HepG2 (cell line): ENCODE results near the gene C14orf119. TPM values are rescaled to one million over a fixed set of nuclear protein-coding genes. Genes with fewer than 3 reads are reported as not detected.

Source experiments
- BCL6 ChIP-seq: IDR thresholded peaks from 2 replicates; pipeline ENCODE4 v1.6.1; 2016; ENCODE audit warnings: missing genetic modification reagents, missing compliant biosample characterization
- CEBPB ChIP-seq: IDR thresholded peaks from 2 replicates; pipeline ENCODE4 v1.6.1; 2011; ENCODE audit warnings: low read depth, low read length, improper control_type of control experiment, borderline replicate concordance
- FOXO1 ChIP-seq: sonication (generic); formaldehyde crosslinking; IDR thresholded peaks from 2 replicates; pipeline ENCODE4 v1.4.0; 2020; ENCODE audit warnings: missing genetic modification reagents
- GPN1 ChIP-seq: sonication (generic); formaldehyde crosslinking; IDR thresholded peaks from 2 replicates; pipeline ENCODE4 v1.5.1; 2020; ENCODE audit warnings: missing genetic modification reagents, borderline replicate concordance
- KAT7 ChIP-seq: IDR thresholded peaks from 2 replicates; pipeline ENCODE4 v1.6.1; 2018; ENCODE audit warnings: borderline replicate concordance, missing compliant biosample characterization
- PLRG1 ChIP-seq: fragments of 450-650 bp; conservative IDR thresholded peaks from 2 replicates; pipeline ENCODE4 v1.6.1; 2016
- POLR2AphosphoS2 ChIP-seq: IDR thresholded peaks from 2 replicates; pipeline ENCODE4 v1.6.1; 2011; ENCODE audit warnings: low read depth, low read length, improper control_type of control experiment
- SOX6 ChIP-seq, 2 experiments: fragments of 450-650 bp in 1 of 2; sonication (generic) in 1 of 2; formaldehyde crosslinking in 1 of 2; IDR thresholded peaks; 2 replicates each; pipeline versions ENCODE4 v1.4.0 to v1.6.1; 2017 to 2020; ENCODE audit warnings: antibody characterized with exemption in 1 of 2, mild to moderate bottlenecking in 1 of 2, missing genetic modification reagents in 1 of 2
- ZFY ChIP-seq: sonication (generic); formaldehyde crosslinking; IDR thresholded peaks from 2 replicates; pipeline ENCODE4 v1.4.0; 2020; ENCODE audit warnings: missing genetic modification reagents
- ZNF441 ChIP-seq: sonication (generic); formaldehyde crosslinking; IDR thresholded peaks from 2 replicates; pipeline ENCODE4 v1.7.0; 2021; ENCODE audit warnings: missing genetic modification reagents, borderline replicate concordance
- ZNF615 ChIP-seq: sonication (generic); formaldehyde crosslinking; IDR thresholded peaks from 2 replicates; pipeline ENCODE4 v1.5.0; 2020; ENCODE audit warnings: mild to moderate bottlenecking, missing genetic modification reagents, borderline replicate concordance
- polyA plus RNA-seq, 8 experiments: library from polyadenylated mRNA; depleted of rRNA in 3 of 8; stranded (reverse) in 7 of 8; unstranded in 1 of 8; fragments of >200 nt; fragmentation: Illumina TruSeq in 4 of 8; extraction: Trizol in 4 of 8; gene quantifications; 2 replicates each; pipeline versions ENCODE4 v1.2.1 to v1.2.3, GENCODE V29; 2011 to 2016; ENCODE audit warnings: low read depth in 4 of 8, missing spikeins in 1 of 8, mixed read lengths in 1 of 8; ENCODE audit not compliant: insufficient read depth in 1 of 8
- total RNA-seq, 5 experiments: library from RNA; depleted of rRNA; stranded (reverse); fragments of >200 nt; fragmentation: Illumina TruSeq; extraction: Trizol; gene quantifications; 2 replicates each; pipeline ENCODE4 v1.2.3, GENCODE V29; 2016; ENCODE audit warnings: low read depth in 1 of 5
- TF ChIP-seq, protein P1 (sequence below): sonication (generic); formaldehyde crosslinking; IDR thresholded peaks from 2 replicates; pipeline ENCODE4 v1.4.0; 2020; ENCODE audit warnings: missing genetic modification reagents
- TF ChIP-seq, protein P2 (sequence below): sonication (generic); formaldehyde crosslinking; IDR thresholded peaks from 2 replicates; pipeline ENCODE4 v1.4.0; 2020; ENCODE audit warnings: missing genetic modification reagents, borderline replicate concordance
- TF ChIP-seq, protein P3 (sequence below): sonication (generic); formaldehyde crosslinking; IDR thresholded peaks from 2 replicates; pipeline ENCODE4 v1.4.0; 2020; ENCODE audit warnings: mild to moderate bottlenecking, missing genetic modification reagents

The C14orf119 gene
- total and polyA plus RNA-seq, 2 of the 13 experiments (the other 11 are each of a cell fraction or from before 2014, with no cell fraction given): 117 to 206 TPM

DNA sequence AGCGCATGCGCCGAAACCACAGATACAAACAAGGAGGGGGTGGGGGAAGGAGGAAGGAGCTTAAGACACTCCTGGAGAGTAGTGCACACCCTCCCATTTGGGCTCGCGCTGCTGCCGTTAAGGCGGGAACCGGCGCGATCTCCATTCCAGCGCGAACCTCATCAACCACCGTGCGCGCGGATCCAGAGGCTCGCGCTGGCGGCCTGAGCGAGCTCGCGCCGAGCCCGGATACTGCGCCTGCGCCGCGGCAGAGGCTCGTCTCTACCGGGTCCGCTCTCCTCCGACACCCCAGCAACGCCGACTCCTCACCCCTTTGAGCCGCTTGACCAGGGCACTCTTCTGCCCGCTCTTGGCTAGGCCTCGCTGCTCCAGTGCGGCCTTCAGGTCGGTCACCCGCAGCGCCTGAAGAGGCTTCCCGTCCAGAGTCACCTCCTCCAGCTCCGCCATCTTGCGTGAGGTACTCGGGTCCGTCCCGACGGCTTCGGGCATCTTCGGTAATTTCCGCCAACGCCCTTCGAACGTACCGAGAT lies 574 bp upstream of the C14orf119 start, which contains the start of gene ACIN1 (continued):
- TF ChIP-seq, protein P1, sequence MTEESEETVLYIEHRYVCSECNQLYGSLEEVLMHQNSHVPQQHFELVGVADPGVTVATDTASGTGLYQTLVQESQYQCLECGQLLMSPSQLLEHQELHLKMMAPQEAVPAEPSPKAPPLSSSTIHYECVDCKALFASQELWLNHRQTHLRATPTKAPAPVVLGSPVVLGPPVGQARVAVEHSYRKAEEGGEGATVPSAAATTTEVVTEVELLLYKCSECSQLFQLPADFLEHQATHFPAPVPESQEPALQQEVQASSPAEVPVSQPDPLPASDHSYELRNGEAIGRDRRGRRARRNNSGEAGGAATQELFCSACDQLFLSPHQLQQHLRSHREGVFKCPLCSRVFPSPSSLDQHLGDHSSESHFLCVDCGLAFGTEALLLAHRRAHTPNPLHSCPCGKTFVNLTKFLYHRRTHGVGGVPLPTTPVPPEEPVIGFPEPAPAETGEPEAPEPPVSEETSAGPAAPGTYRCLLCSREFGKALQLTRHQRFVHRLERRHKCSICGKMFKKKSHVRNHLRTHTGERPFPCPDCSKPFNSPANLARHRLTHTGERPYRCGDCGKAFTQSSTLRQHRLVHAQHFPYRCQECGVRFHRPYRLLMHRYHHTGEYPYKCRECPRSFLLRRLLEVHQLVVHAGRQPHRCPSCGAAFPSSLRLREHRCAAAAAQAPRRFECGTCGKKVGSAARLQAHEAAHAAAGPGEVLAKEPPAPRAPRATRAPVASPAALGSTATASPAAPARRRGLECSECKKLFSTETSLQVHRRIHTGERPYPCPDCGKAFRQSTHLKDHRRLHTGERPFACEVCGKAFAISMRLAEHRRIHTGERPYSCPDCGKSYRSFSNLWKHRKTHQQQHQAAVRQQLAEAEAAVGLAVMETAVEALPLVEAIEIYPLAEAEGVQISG (CRISPR knock-in tag): peak; percentile 83
- TF ChIP-seq FOXO1 (CRISPR knock-in tag): peak; percentile 84
- TF ChIP-seq, protein P2, sequence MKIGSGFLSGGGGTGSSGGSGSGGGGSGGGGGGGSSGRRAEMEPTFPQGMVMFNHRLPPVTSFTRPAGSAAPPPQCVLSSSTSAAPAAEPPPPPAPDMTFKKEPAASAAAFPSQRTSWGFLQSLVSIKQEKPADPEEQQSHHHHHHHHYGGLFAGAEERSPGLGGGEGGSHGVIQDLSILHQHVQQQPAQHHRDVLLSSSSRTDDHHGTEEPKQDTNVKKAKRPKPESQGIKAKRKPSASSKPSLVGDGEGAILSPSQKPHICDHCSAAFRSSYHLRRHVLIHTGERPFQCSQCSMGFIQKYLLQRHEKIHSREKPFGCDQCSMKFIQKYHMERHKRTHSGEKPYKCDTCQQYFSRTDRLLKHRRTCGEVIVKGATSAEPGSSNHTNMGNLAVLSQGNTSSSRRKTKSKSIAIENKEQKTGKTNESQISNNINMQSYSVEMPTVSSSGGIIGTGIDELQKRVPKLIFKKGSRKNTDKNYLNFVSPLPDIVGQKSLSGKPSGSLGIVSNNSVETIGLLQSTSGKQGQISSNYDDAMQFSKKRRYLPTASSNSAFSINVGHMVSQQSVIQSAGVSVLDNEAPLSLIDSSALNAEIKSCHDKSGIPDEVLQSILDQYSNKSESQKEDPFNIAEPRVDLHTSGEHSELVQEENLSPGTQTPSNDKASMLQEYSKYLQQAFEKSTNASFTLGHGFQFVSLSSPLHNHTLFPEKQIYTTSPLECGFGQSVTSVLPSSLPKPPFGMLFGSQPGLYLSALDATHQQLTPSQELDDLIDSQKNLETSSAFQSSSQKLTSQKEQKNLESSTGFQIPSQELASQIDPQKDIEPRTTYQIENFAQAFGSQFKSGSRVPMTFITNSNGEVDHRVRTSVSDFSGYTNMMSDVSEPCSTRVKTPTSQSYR: peak; percentile 82
- peak; percentile 87 for TF ChIP-seq ZFY (CRISPR knock-in tag)
- peak; percentile 72; the same call in 1 of the 2 replicates for TF ChIP-seq BCL6
- peak; percentile 95 for TF ChIP-seq ZNF441 (CRISPR knock-in tag)
- TF ChIP-seq GPN1: peak; percentile 95
- TF ChIP-seq CEBPB: no peak
- TF ChIP-seq, protein P3, sequence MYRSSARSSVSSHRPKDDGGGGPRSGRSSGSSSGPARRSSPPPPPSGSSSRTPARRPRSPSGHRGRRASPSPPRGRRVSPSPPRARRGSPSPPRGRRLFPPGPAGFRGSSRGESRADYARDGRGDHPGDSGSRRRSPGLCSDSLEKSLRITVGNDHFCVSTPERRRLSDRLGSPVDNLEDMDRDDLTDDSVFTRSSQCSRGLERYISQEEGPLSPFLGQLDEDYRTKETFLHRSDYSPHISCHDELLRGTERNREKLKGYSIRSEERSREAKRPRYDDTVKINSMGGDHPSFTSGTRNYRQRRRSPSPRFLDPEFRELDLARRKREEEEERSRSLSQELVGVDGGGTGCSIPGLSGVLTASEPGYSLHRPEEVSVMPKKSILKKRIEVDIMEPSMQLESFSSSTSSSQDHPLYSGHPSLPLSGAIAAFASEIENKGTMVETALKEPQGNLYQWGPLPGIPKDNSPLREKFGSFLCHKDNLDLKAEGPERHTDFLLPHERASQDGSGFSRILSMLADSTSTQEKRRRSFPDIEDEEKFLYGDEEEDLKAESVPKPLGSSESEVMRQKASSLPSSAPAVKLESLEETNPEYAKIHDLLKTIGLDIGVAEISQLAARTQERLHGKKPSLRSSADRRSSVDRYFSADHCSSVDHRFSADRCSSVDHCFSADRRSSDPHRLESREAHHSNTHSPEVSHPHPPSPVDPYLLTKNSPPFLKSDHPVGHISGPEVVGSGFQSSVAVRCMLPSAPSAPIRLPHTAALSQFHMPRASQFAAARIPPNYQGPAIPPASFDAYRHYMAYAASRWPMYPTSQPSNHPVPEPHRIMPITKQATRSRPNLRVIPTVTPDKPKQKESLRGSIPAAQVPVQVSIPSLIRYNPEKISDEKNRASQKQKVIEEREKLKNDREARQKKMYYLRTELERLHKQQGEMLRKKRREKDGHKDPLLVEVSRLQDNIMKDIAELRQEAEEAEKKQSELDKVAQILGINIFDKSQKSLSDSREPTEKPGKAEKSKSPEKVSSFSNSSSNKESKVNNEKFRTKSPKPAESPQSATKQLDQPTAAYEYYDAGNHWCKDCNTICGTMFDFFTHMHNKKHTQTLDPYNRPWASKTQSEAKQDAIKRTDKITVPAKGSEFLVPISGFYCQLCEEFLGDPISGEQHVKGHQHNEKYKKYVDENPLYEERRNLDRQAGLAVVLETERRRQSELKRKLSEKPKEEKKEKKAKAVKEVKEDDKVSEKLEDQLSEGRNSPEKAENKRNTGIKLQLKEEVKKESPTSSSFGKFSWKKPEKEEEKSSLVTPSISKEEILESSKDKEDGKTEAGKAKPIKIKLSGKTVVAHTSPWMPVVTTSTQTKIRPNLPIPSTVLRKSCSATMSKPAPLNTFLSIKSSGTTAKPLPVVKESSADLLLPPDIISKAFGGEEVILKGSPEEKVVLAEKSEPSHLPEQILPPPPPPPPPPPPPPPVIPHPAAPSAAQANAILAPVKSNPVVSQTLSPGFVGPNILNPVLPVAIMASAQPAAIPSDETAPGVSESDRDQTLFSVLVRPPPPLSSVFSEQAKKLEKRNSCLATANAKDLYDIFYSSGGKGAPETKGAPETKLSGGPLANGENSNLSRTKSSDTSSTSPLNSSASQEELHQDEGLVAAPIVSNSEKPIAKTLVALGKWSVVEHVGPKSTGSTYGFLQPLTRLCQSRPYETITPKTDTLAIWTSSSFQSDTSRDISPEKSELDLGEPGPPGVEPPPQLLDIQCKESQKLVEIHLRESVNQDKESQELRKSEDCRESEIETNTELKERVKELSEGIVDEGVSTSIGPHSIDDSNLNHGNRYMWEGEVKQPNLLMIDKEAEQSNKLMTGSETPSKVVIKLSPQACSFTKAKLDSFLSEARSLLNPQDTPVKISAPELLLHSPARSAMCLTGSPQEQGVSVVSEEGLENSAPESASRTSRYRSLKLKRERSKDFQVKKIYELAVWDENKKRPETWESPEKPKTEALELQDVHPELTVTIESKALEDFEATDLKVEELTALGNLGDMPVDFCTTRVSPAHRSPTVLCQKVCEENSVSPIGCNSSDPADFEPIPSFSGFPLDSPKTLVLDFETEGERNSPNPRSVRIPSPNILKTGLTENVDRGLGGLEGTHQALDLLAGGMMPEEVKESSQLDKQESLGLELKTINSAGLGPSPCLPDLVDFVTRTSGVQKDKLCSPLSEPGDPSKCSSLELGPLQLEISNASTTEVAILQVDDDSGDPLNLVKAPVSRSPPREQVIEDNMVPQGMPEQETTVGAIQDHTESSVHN (CRISPR knock-in tag): peak; percentile 100
- TF ChIP-seq PLRG1: no peak
- TF ChIP-seq SOX6 (IDR thresholded peaks at IDR 0.05): no peak
- TF ChIP-seq SOX6 (CRISPR knock-in tag; IDR thresholded peaks at IDR 0.05): peak; percentile 87
- peak; percentile 69 for TF ChIP-seq POLR2AphosphoS2
- TF ChIP-seq KAT7 (CRISPR knock-in tag): peak; percentile 99; the same call in 1 of the 2 replicates
- TF ChIP-seq ZNF615 (CRISPR knock-in tag): no peak; the same call in 1 of the 2 replicates
